Measurements from ENCODE around the gene ZNF618. TPM values are rescaled to one million over a fixed set of nuclear protein-coding genes. Genes with fewer than 3 reads are reported as not detected.

Gene ZNF618
- total RNA-seq, 2 experiments from 2014 or later, result not detected

GRCh38 chr9:113922160-113922559 lies 46.1 kb downstream of the ZNF618 start:
- no peaks in the 10 kb centered on the region for H3K79me2 ChIP-seq (ENCODE audit: insufficient read depth, low read depth, low read length)
- no peak overlapping the region for H3K4me3 ChIP-seq (ENCODE audit: low read depth, low read length, poor library complexity, severe bottlenecking)
- DNase-seq (ENCODE audit: low spot score), result no peak
- no peaks in the 10 kb centered on the region for H3K36me3 ChIP-seq (ENCODE audit: insufficient read depth, low read length)
- no peak overlapping the region for H2AFZ ChIP-seq (ENCODE audit: low read length)
- no peak overlapping the region for H3K27ac ChIP-seq (ENCODE audit: low read depth, low read length, poor library complexity, severe bottlenecking)
- POLR2A ChIA-PET, result no interaction called here
- H3K4me1 ChIP-seq (ENCODE audit: insufficient read depth, low read length, poor library complexity, severe bottlenecking), result no peaks in the 10 kb centered on the region
- no peaks in the 10 kb centered on the region for H3K9me2 ChIP-seq (ENCODE audit: insufficient read depth, low read length)
- intact Hi-C loops (cut with micrococcal nuclease; ENCODE audit: unreplicated experiment), result no loop called here
- no peaks in the 10 kb centered on the region for H4K20me1 ChIP-seq (ENCODE audit: insufficient read depth, low read length)
- TF ChIP-seq EZH2phosphoT487 (IDR thresholded peaks at IDR 0.05; ENCODE audit: borderline replicate concordance, low read depth, low read length), result no peak
- TF ChIP-seq, protein P1, sequence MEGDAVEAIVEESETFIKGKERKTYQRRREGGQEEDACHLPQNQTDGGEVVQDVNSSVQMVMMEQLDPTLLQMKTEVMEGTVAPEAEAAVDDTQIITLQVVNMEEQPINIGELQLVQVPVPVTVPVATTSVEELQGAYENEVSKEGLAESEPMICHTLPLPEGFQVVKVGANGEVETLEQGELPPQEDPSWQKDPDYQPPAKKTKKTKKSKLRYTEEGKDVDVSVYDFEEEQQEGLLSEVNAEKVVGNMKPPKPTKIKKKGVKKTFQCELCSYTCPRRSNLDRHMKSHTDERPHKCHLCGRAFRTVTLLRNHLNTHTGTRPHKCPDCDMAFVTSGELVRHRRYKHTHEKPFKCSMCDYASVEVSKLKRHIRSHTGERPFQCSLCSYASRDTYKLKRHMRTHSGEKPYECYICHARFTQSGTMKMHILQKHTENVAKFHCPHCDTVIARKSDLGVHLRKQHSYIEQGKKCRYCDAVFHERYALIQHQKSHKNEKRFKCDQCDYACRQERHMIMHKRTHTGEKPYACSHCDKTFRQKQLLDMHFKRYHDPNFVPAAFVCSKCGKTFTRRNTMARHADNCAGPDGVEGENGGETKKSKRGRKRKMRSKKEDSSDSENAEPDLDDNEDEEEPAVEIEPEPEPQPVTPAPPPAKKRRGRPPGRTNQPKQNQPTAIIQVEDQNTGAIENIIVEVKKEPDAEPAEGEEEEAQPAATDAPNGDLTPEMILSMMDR (conservative IDR thresholded peaks at IDR 0.05; ENCODE audit: low read length), result no peak
- CTCF ChIA-PET (ENCODE audit: unreplicated experiment), result no interaction called here
- H3K4me2 ChIP-seq (ENCODE audit: low read length), result no peak overlapping the region
- H3K9me3 ChIP-seq (ENCODE audit: low read length), result no peaks in the 10 kb centered on the region
- BruUV-seq (replicated peaks), result no TSS peak

GRCh38 chr9:113926211-113926610 lies 50.1 kb downstream of the ZNF618 start:
- no peak for DNase-seq (ENCODE audit: low spot score)
- BruUV-seq (replicated peaks), result no TSS peak
- H3K9me3 ChIP-seq (ENCODE audit: low read length), result no peaks in the 10 kb centered on the region
- no peak overlapping the region for H3K4me3 ChIP-seq (ENCODE audit: low read depth, low read length, poor library complexity, severe bottlenecking)
- no peak overlapping the region for H3K4me2 ChIP-seq (ENCODE audit: low read length)
- POLR2A ChIA-PET, result interaction anchor here (1.0 kb wide), 1 partner anchor 11 kb away, joined by 3 read pairs; no protein-coding TSS in a partner anchor
- H3K4me1 ChIP-seq (ENCODE audit: insufficient read depth, low read length, poor library complexity, severe bottlenecking), result no peaks in the 10 kb centered on the region
- CTCF ChIA-PET (ENCODE audit: unreplicated experiment), result no interaction called here
- H4K20me1 ChIP-seq (ENCODE audit: insufficient read depth, low read length), result no peaks in the 10 kb centered on the region
- no peak overlapping the region for H3K27ac ChIP-seq (ENCODE audit: low read depth, low read length, poor library complexity, severe bottlenecking)
- intact Hi-C loops (cut with micrococcal nuclease; ENCODE audit: unreplicated experiment), result no loop called here
- TF ChIP-seq EZH2phosphoT487 (IDR thresholded peaks at IDR 0.05; ENCODE audit: borderline replicate concordance, low read depth, low read length), result no peak
- TF ChIP-seq, protein P1 (conservative IDR thresholded peaks at IDR 0.05; ENCODE audit: low read length), result no peak
- H3K9me2 ChIP-seq (ENCODE audit: insufficient read depth, low read length), result no peaks in the 10 kb centered on the region
- no peak overlapping the region for H2AFZ ChIP-seq (ENCODE audit: low read length)
- H3K36me3 ChIP-seq (ENCODE audit: insufficient read depth, low read length), result no peaks in the 10 kb centered on the region
- H3K79me2 ChIP-seq (ENCODE audit: insufficient read depth, low read depth, low read length), result no peaks in the 10 kb centered on the region

DNA sequence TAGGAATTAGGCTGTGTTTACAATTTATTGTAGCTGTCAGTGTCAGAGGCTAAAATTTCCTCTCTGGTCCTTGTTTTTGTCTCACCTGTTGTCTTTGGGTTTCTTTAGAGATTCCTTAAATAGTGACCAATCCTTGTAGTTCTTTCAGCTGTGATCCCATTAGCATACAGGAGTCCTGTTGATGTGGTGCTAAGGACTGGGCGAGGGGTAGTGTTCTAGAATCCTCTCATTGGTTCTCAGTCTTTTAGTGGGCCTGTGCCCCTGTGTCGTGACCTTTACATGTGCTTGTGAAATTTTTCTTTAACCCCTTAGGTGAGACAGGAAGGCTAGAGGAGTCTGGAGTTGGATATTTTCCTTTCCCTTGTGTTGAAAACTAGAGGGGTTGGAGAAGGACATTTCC lies 51.2 kb downstream of the ZNF618 start:
- no peaks in the 10 kb centered on the region for H3K79me2 ChIP-seq (ENCODE audit: insufficient read depth, low read depth, low read length)

More for the DNA sequence above, 51.2 kb downstream of the ZNF618 start:
- no peak for DNase-seq (ENCODE audit: low spot score)
- TF ChIP-seq, protein P1 (conservative IDR thresholded peaks at IDR 0.05; ENCODE audit: low read length), result no peak
- TF ChIP-seq EZH2phosphoT487 (IDR thresholded peaks at IDR 0.05; ENCODE audit: borderline replicate concordance, low read depth, low read length), result no peak
- Histone ChIP-seq H3K9me3 (ENCODE audit: low read length) (no peaks in the 10 kb centered on the region), H3K4me1 (ENCODE audit: insufficient read depth, low read length, poor library complexity, severe bottlenecking) (no peaks in the 10 kb centered on the region), H3K9me2 (ENCODE audit: insufficient read depth, low read length) (no peaks in the 10 kb centered on the region), H2AFZ (ENCODE audit: low read length) (no peak overlapping the region), H3K36me3 (ENCODE audit: insufficient read depth, low read length) (no peaks in the 10 kb centered on the region), H3K4me3 (ENCODE audit: low read depth, low read length, poor library complexity, severe bottlenecking) (no peak overlapping the region), H3K27ac (ENCODE audit: low read depth, low read length, poor library complexity, severe bottlenecking) (no peak overlapping the region), H3K4me2 (ENCODE audit: low read length) (no peak overlapping the region), H4K20me1 (ENCODE audit: insufficient read depth, low read length) (no peaks in the 10 kb centered on the region)
- BruUV-seq (replicated peaks), result no TSS peak
- intact Hi-C loops (cut with micrococcal nuclease; ENCODE audit: unreplicated experiment), result no loop called here
- ChIA-PET CTCF (ENCODE audit: unreplicated experiment) (no interaction called here), POLR2A (interaction anchor here (0.6 to 1.0 kb wide), 3 partner anchors 12 to 150 kb away, joined by 3 to 4 read pairs (median 3); no protein-coding TSS in a partner anchor)
